ENCODE data around the gene LYRM7.

The LYRM7 gene

GRCh38 chr5:131228646-131229045 lies 57.9 kb downstream of the LYRM7 start:
- Histone ChIP-seq H3K27ac (replicated peaks) (no peak overlapping the region), H3K4me3 (replicated peaks; ENCODE audit: insufficient read depth, low read length) (no peak overlapping the region), H3K27me3 (ENCODE audit: insufficient read depth, poor library complexity, severe bottlenecking) (no peaks in the 10 kb centered on the region)
- no peak for DNase-seq (ENCODE audit: low read depth in 1 of 2, low spot score in 1 of 2)
- TF ChIP-seq SPI1 (IDR thresholded peaks at IDR 0.05; ENCODE audit: borderline replicate concordance, low read depth), result no peak
- no peak for TF ChIP-seq POLR2AphosphoS5 (IDR thresholded peaks at IDR 0.05; ENCODE audit: low read depth)
- no peak for TF ChIP-seq CTCF (IDR thresholded peaks at IDR 0.05; ENCODE audit: insufficient read depth, low read length)
- no peak for TF ChIP-seq GABPA (IDR thresholded peaks at IDR 0.05; ENCODE audit: low read depth)
- TF ChIP-seq REST (IDR thresholded peaks at IDR 0.05; ENCODE audit: insufficient replicate concordance, low read depth), result no peak

GRCh38 chr5:131229623-131230022 lies 58.9 kb downstream of the LYRM7 start:
- no peak overlapping the region for H3K4me3 ChIP-seq (replicated peaks; ENCODE audit: insufficient read depth, low read length)
- no peak overlapping the region for H3K27ac ChIP-seq (replicated peaks)
- DNase-seq (ENCODE audit: low read depth in 1 of 2, low spot score in 1 of 2), result no peak
- no peaks in the 10 kb centered on the region for H3K27me3 ChIP-seq (ENCODE audit: insufficient read depth, poor library complexity, severe bottlenecking)
- TF ChIP-seq REST (IDR thresholded peaks at IDR 0.05; ENCODE audit: insufficient replicate concordance, low read depth) (no peak), CTCF (IDR thresholded peaks at IDR 0.05; ENCODE audit: insufficient read depth, low read length) (no peak), SPI1 (IDR thresholded peaks at IDR 0.05; ENCODE audit: borderline replicate concordance, low read depth) (no peak), POLR2AphosphoS5 (IDR thresholded peaks at IDR 0.05; ENCODE audit: low read depth) (no peak), GABPA (IDR thresholded peaks at IDR 0.05; ENCODE audit: low read depth) (no peak)

GRCh38 chr5:131230406-131230805 lies 59.7 kb downstream of the LYRM7 start:
- H3K4me3 ChIP-seq (replicated peaks; ENCODE audit: insufficient read depth, low read length), result no peak overlapping the region
- TF ChIP-seq GABPA (IDR thresholded peaks at IDR 0.05; ENCODE audit: low read depth) (no peak), SPI1 (IDR thresholded peaks at IDR 0.05; ENCODE audit: borderline replicate concordance, low read depth) (no peak), POLR2AphosphoS5 (IDR thresholded peaks at IDR 0.05; ENCODE audit: low read depth) (no peak), REST (IDR thresholded peaks at IDR 0.05; ENCODE audit: insufficient replicate concordance, low read depth) (no peak), CTCF (IDR thresholded peaks at IDR 0.05; ENCODE audit: insufficient read depth, low read length) (no peak)
- no peak overlapping the region for H3K27ac ChIP-seq (replicated peaks)
- DNase-seq (ENCODE audit: low read depth in 1 of 2, low spot score in 1 of 2), result no peak
- no peaks in the 10 kb centered on the region for H3K27me3 ChIP-seq (ENCODE audit: insufficient read depth, poor library complexity, severe bottlenecking)
